ENCODE results near the gene CHD1.

The CHD1 gene

DNA sequence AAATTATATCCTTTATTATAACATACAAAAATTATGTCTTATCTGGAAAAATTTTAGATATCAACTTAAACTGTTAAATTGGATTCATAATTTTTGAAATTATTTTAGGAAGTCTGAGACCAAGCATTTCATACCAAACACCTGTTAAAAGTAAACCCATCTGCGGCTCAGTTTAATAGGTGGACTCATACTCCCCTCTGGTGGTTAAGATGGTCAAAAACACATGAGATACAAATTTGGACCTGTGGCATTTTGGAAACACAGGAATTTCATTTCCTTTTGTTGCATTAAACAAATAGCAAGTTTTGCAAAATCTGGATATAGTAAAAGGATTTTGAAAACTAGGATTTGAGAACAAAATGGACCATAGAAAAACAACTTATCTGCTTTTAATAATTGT, 101.6 kb downstream of the CHD1 start:
- TF ChIP-seq GATA2 (IDR thresholded peaks at IDR 0.05; ENCODE audit: low read depth, low read length) (no peak), GATA3 (IDR thresholded peaks at IDR 0.05; ENCODE audit: low read depth, low read length) (no peak)

DNA sequence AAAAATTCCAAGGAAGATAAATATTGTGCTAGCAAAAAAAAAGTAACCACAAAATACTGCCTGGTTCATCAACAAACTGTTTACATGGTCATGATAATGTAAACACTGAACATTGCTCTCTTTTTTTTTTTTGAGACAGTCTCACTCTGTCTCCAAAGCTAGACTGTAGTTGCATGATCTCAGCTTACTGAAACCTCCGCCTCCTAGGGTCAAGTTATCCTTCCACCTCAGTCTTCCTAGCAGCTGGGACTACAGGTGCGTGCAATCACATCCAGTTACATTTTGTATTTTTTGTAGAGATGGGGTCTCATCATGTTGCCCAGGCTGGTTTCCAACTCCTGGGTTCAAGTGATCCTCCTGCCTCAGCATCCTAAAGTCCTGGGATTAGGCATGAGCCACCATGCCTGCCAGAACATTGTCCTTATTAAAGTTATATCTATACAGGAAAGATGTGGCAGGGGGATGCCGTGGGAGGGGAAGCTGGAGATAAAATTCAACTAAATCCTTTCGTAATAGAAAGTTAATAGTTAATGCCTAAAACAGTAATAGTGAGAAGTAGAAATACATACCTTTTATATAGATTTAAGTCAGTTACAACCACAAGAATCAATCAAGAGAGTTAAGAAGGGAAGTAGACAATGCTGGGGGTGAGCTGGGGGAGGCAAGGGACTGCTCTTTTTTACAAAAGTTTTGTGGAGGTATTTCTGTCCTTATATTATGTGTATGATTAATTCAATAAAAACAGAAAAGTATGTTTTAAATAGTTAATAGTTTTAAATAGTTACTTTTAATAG, 103.0 kb downstream of the CHD1 start:
- TF ChIP-seq GATA2 (IDR thresholded peaks at IDR 0.05; ENCODE audit: low read depth, low read length): no peak
- no peak for TF ChIP-seq GATA3 (IDR thresholded peaks at IDR 0.05; ENCODE audit: low read depth, low read length)

DNA sequence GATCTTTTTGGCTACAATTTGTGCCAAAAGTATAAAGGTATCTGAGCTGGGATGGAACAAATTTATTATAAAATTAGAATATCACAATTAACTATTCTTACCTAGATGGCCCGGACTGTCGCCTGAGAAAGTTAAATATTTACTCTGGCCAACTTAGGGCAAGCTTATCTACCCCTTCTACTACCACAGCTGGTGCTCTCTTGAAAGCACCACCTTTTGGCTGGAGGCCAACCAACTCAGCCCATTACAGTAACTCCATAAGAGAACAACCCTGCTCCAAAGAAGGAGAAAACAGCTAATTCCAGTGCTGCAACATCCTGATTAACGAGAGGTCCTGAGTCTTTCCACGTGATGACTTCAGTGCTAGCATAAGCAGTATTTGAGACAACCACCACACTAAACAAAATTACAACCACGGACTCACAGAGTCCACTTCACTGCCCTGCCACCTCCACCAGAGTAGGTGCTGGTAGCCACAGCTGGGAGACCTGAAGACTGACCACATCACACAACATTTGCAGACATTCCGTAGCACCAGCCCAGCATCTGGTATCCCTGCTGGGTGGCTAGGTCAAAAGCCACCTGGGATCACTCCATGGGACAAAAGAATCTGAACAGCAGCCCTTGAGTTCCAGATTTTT, 112.1 kb downstream of the CHD1 start:
- TF ChIP-seq GATA3 (IDR thresholded peaks at IDR 0.05; ENCODE audit: low read depth, low read length) (no peak), GATA2 (IDR thresholded peaks at IDR 0.05; ENCODE audit: low read depth, low read length) (no peak)

DNA sequence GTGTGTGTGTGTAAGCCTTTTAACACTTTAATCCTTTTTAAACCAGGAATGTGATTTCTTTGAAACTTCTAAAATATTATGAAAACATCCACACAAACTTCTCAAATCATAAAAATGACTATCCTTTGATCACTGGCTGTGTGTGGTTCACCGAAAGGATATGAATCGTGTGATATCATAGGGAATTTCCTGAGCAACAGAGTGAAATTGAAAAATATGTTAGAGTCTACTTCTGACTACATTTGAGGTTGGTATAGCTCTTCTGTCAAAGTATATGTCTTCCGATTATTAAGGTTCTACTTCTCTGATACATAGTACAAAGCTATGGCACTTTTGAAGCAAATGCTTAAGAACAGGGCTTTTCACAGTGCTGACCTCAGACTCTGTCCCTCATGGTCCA, 115.1 kb downstream of the CHD1 start:
- no peak for TF ChIP-seq GATA3 (IDR thresholded peaks at IDR 0.05; ENCODE audit: low read depth, low read length)
- TF ChIP-seq GATA2 (IDR thresholded peaks at IDR 0.05; ENCODE audit: low read depth, low read length): no peak

DNA sequence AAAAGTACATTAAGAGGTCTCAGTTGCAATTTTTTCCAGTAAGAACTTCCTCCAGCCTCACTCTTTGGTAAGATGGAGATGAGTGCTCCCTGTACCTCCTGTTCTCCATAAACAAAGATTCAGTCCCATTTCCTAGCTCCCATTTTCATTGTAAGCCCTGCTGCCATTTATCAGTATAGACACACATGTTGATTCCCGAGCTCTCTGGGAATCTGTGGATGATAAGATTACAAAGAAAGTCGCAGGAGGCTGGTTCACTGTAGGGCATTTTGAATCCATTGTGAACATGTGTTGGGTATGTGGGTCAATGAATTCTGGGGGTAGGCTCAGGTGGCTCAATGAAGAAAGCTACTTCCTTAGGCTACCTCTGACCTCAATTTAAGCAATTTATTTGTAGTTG, 118.6 kb downstream of the CHD1 start:
- TF ChIP-seq GATA2 (IDR thresholded peaks at IDR 0.05; ENCODE audit: low read depth, low read length) (no peak), GATA3 (IDR thresholded peaks at IDR 0.05; ENCODE audit: low read depth, low read length) (no peak)

DNA sequence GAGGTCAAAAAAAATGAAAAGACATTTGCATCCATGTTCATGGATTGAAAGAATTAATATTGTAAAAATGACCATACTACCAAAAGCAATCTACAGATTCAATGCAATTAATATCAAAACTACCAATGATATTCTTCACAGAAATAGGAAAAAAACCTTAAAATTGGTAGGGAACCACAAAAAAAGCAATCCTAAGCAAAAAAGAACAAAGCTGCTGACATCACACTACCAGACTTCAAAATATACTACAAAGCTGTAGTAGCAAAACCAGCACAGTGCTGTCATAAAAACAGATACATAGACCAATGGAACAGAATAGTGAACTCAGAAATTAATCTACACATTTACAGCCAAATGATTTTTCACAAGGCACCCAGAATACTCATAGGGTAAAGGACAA, 121.0 kb downstream of the CHD1 start:
- no peak for TF ChIP-seq GATA2 (IDR thresholded peaks at IDR 0.05; ENCODE audit: low read depth, low read length)
- no peak for TF ChIP-seq GATA3 (IDR thresholded peaks at IDR 0.05; ENCODE audit: low read depth, low read length)

DNA sequence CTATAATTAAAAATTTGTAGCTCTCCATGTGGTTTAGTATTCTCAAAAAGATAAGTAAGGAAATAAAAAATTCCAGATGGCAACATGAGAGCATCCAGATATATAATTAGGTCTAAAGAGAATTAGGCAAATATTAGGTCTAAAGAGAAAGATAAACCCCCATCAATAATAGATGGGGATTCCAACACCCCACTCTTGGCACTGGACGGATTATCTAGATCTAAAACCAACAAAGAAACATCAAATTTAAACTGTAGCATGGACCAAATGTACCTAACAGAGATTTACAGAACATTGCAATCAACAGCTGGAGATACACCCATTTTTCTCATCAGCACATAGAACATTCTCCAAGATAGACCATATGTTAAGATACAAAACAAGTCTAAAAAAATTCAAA, 123.7 kb downstream of the CHD1 start:
- no peak for TF ChIP-seq GATA3 (IDR thresholded peaks at IDR 0.05; ENCODE audit: low read depth, low read length)
- TF ChIP-seq GATA2 (IDR thresholded peaks at IDR 0.05; ENCODE audit: low read depth, low read length): no peak

DNA sequence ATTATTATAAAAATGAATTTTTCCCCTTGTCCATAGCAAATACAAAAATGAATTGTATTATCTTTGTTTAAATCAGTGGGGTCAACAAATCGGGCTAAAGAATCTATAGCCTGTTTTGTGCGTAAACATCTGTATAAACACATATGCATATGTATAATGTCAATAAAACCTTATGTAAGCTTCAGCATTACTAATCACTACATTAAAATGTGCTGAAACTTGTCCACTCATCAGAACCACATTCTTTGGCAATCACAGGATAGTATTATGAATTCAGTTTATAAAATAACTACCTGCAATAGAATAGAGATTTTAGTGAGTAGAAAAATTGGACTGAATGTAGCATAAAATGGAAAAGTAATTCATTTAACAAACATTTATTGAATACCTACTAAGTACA, 124.7 kb downstream of the CHD1 start:
- TF ChIP-seq GATA2 (IDR thresholded peaks at IDR 0.05; ENCODE audit: low read depth, low read length) (no peak), GATA3 (IDR thresholded peaks at IDR 0.05; ENCODE audit: low read depth, low read length) (no peak)

Data from SH-SY5Y (cell line).